K562 (cell line): ENCODE measurements around the gene SCUBE1. TPM values are rescaled to one million over a fixed set of nuclear protein-coding genes. Genes with fewer than 3 reads are reported as not detected.
A peak's percentile ranks its signal among the peaks of the same experiment; 100 is the strongest.

ENCODE experiments used
- ATAC-seq: fragments of 200-7000 bp; cut with Tn5 transposase; 3 replicates; pipeline ENCODE4 v1.9.1; 2020; ENCODE audit warnings: moderate library complexity
- BruUV-seq: library from RNA; stranded (reverse); fragments of 400-500 nt; replicated peaks from 2 replicates; lab custom pipeline; 2021; lab: Mats Ljungman, UMichigan
- CTCF ChIA-PET: fragments of 300-600 bp; formaldehyde crosslinking; extraction: SDS; loops from one replicate; lab custom pipeline; 2021; ENCODE audit warnings: low intra/inter-chr PET ratio; lab: Yijun Ruan, JAX
- POLR2A ChIA-PET: fragments of 300-600, 350-650 bp; sonication (Branson Sonifier 250); formaldehyde crosslinking; extraction: SDS; loops from one replicate; lab custom pipeline; 2021; ENCODE audit warnings: antibody characterized with exemption, inconsistent platforms; lab: Yijun Ruan, JAX
- DNase-seq, 4 experiments: peaks; one replicate each; pipeline versions ENCODE4 v3.0.0 to v3.0.0-alpha.2; 2011 to 2018; ENCODE audit warnings: low spot score in 3 of 4, mixed read lengths in 3 of 4; ENCODE audit errors: extremely low read depth in 1 of 4
- FAIRE-seq: peaks from 2 replicates; lab custom pipeline; 2011; peaks lifted over from hg19 to GRCh38; lab: Jason Lieb, UNC
- H2AFZ ChIP-seq: 2 replicates; pipeline ENCODE4 v1.6.0; 2011; ENCODE audit warnings: low read depth, low read length, control low read depth, inconsistent platforms
- H3K27ac ChIP-seq: fragments of 200-600 bp; 3 replicates; pipeline ENCODE4 v1.8.0; 2011; ENCODE audit warnings: low read depth, mild to moderate bottlenecking, control low read depth, inconsistent platforms, low read length, moderate library complexity, mixed read lengths; ENCODE audit errors: extremely low read depth
- H3K27me3 ChIP-seq, 2 experiments: fragments of 300-600 bp in 1 of 2; 2 replicates in 1 of 2; 3 replicates in 1 of 2; pipeline versions ENCODE4 v1.6.0 to v1.8.0; 2011; ENCODE audit warnings: inconsistent platforms in 2 of 2, low read length in 2 of 2, mild to moderate bottlenecking in 1 of 2, mixed read lengths in 1 of 2, moderate library complexity in 1 of 2; ENCODE audit not compliant: control insufficient read depth in 2 of 2, insufficient read depth in 2 of 2
- H3K36me3 ChIP-seq: fragments of 300-600 bp; 3 replicates; pipeline ENCODE4 v1.8.0; 2011; ENCODE audit warnings: mild to moderate bottlenecking, low read length, inconsistent platforms; ENCODE audit not compliant: control insufficient read depth, insufficient read depth
- H3K4me1 ChIP-seq, 2 experiments: fragments of 200-600 bp in 1 of 2; replicated peaks in 1 of 2; 2 replicates in 1 of 2; 3 replicates in 1 of 2; pipeline versions ENCODE4 v1.5.1 to v1.8.0; 2011; ENCODE audit warnings: inconsistent platforms in 2 of 2, low read length in 2 of 2, mild to moderate bottlenecking in 1 of 2, mixed read lengths in 1 of 2, moderate library complexity in 1 of 2; ENCODE audit not compliant: control insufficient read depth in 2 of 2, insufficient read depth in 2 of 2
- H3K4me2 ChIP-seq: 2 replicates; pipeline ENCODE4 v1.6.1; 2011; ENCODE audit warnings: low read length, control low read depth, inconsistent platforms, mixed read lengths; ENCODE audit not compliant: insufficient read depth
- H3K4me3 ChIP-seq: fragments of 200-600 bp; sonication (generic), shearing (Covaris generic); 2 replicates; pipeline ENCODE4 v1.5.1; 2016; ENCODE audit warnings: control low read depth, inconsistent platforms
- H3K79me2 ChIP-seq: fragments of 200-600 bp; 3 replicates; pipeline ENCODE4 v1.8.0; 2011; ENCODE audit warnings: low read length, inconsistent platforms; ENCODE audit not compliant: control insufficient read depth, insufficient read depth
- H3K9ac ChIP-seq, 2 experiments: 2 replicates each; pipeline versions ENCODE4 v1.6.0 to v1.6.1; 2011; ENCODE audit warnings: low read depth in 2 of 2, low read length in 2 of 2, control low read depth in 1 of 2, inconsistent platforms in 1 of 2, mild to moderate bottlenecking in 1 of 2, mixed read lengths in 1 of 2; ENCODE audit not compliant: insufficient read depth in 1 of 2
- H3K9me1 ChIP-seq: one replicate; pipeline ENCODE4 v1.6.0; 2011; ENCODE audit warnings: inconsistent platforms, mild to moderate bottlenecking, low read length, moderate library complexity; ENCODE audit not compliant: control insufficient read depth, insufficient read depth
- H3K9me3 ChIP-seq: replicated peaks from 2 replicates; pipeline ENCODE4 v1.5.1; 2011; ENCODE audit warnings: low read depth, low read length, inconsistent platforms; ENCODE audit not compliant: control insufficient read depth, insufficient read depth
- H4K20me1 ChIP-seq: replicated peaks from 2 replicates; pipeline ENCODE4 v1.6.1; 2011; ENCODE audit warnings: low read length, inconsistent platforms, mixed read lengths; ENCODE audit not compliant: control insufficient read depth, insufficient read depth
- ATF7 ChIP-seq: fragments of 450-650 bp; IDR thresholded peaks from 2 replicates; pipeline ENCODE4 v1.7.1; 2014; ENCODE audit warnings: mild to moderate bottlenecking, moderate library complexity
- MYC ChIP-seq, 2 experiments: fragments of 250-450 bp in 1 of 2; sonication (Bioruptor Pico) in 1 of 2; IDR thresholded peaks; 2 replicates each; pipeline versions ENCODE4 v1.5.1 to v1.6.1; 2012 to 2021; ENCODE audit warnings: low read depth in 2 of 2, borderline replicate concordance in 1 of 2, improper control_type of control experiment in 1 of 2, low read length in 1 of 2, mild to moderate bottlenecking in 1 of 2, moderate library complexity in 1 of 2
- RCOR1 ChIP-seq, 2 experiments: IDR thresholded peaks; 2 replicates each; pipeline ENCODE4 v1.6.1; 2012; ENCODE audit warnings: low read depth in 2 of 2, low read length in 2 of 2, borderline replicate concordance in 1 of 2, improper control_type of control experiment in 1 of 2
- STAG1 ChIP-seq: sonication (generic); formaldehyde crosslinking; IDR thresholded peaks from 2 replicates; pipeline ENCODE4 v1.5.0; 2020; ENCODE audit warnings: missing genetic modification reagents, borderline replicate concordance
- TOE1 ChIP-seq, 2 experiments: fragments of 450-650 bp in 1 of 2; sonication (generic) in 1 of 2; formaldehyde crosslinking in 1 of 2; IDR thresholded peaks; 2 replicates each; pipeline versions ENCODE4 v1.7.1 to v1.8.0; 2016 to 2022; ENCODE audit warnings: borderline replicate concordance in 2 of 2, mild to moderate bottlenecking in 2 of 2, antibody characterized with exemption in 1 of 2, inconsistent platforms in 1 of 2, low read depth in 1 of 2, missing genetic modification reagents in 1 of 2, moderate library complexity in 1 of 2
- WGBS: fragments of 100-300 bp; shearing (Covaris generic); methylation state at CpG from one replicate; pipeline ENCODE4 v1.1.6; 2016; ENCODE audit warnings: low coverage, mixed read lengths; ENCODE audit not compliant: insufficient coverage; ENCODE audit errors: missing lambda C conversion rate; 5-methylcytosine and 5-hydroxymethylcytosine counted together
- in situ Hi-C: fragments of 300-500 bp; cut with MboI; formaldehyde crosslinking; loops from 4 replicates; pipeline ENCODE4 v1.15.0; 2018; ENCODE audit warnings: inconsistent platforms, mixed read lengths
- intact Hi-C: fragments of 100-400 bp; cut with micrococcal nuclease; formaldehyde crosslinking; loops from 2 replicates; pipeline ENCODE4 v1.14.2; 2022
- polyA plus RNA-seq, 8 experiments: library from polyadenylated mRNA; depleted of rRNA in 4 of 8; stranded (reverse) in 5 of 8; unstranded in 3 of 8; fragments of >200 nt; fragmentation: Nextera tagmentation in 2 of 8; fragmentation: Illumina TruSeq in 1 of 8; extraction: Ambion mirVana in 2 of 8; extraction: Trizol in 1 of 8; gene quantifications; 2 replicates each; pipeline versions ENCODE4 v1.2.1 to v1.2.3, GENCODE V29; 2011 to 2014; ENCODE audit warnings: inconsistent platforms in 1 of 8, missing spikeins in 1 of 8
- total RNA-seq, 7 experiments: library from RNA; depleted of rRNA in 6 of 7; stranded (reverse); fragments of >200 nt in 6 of 7; fragmentation: Illumina TruSeq in 2 of 7; extraction: Trizol in 2 of 7; gene quantifications; 2 replicates each; pipeline versions ENCODE4 v1.2.1 to v1.2.3, GENCODE V29; 2011 to 2021; ENCODE audit warnings: low replicate concordance in 1 of 7
- TF ChIP-seq, protein P1 (sequence below): fragments of 250-450 bp; sonication (Bioruptor Pico); IDR thresholded peaks from 2 replicates; pipeline ENCODE4 v1.8.0; 2022; ENCODE audit warnings: inconsistent platforms, mild to moderate bottlenecking, moderate library complexity, borderline replicate concordance
- TF ChIP-seq, protein P2 (sequence below): sonication (generic); IDR thresholded peaks from 2 replicates; pipeline ENCODE4 v1.6.1; 2016
- TF ChIP-seq, protein P3 (sequence below): fragments of 200-800 bp; sonication (Bioruptor generic); IDR thresholded peaks from 2 replicates; pipeline ENCODE4 v1.6.1; 2017; ENCODE audit warnings: missing genetic modification characterization, missing compliant biosample characterization
- TF ChIP-seq, protein P4 (sequence below): fragments of 200-800 bp; sonication (Bioruptor generic); IDR thresholded peaks from 2 replicates; pipeline ENCODE4 v1.6.1; 2017; ENCODE audit warnings: missing genetic modification characterization, missing compliant biosample characterization
- TF ChIP-seq, protein P5 (sequence below): IDR thresholded peaks from 2 replicates; pipeline ENCODE4 v1.6.1; 2014; ENCODE audit warnings: antibody characterized with exemption

SCUBE1 gene
- total and polyA plus RNA-seq, 9 of the 15 experiments (the other 6 are each of a cell fraction or from before 2014, with no cell fraction given) = 0.03 to 0.47 (median 0.29) TPM; not detected in 6

DNA sequence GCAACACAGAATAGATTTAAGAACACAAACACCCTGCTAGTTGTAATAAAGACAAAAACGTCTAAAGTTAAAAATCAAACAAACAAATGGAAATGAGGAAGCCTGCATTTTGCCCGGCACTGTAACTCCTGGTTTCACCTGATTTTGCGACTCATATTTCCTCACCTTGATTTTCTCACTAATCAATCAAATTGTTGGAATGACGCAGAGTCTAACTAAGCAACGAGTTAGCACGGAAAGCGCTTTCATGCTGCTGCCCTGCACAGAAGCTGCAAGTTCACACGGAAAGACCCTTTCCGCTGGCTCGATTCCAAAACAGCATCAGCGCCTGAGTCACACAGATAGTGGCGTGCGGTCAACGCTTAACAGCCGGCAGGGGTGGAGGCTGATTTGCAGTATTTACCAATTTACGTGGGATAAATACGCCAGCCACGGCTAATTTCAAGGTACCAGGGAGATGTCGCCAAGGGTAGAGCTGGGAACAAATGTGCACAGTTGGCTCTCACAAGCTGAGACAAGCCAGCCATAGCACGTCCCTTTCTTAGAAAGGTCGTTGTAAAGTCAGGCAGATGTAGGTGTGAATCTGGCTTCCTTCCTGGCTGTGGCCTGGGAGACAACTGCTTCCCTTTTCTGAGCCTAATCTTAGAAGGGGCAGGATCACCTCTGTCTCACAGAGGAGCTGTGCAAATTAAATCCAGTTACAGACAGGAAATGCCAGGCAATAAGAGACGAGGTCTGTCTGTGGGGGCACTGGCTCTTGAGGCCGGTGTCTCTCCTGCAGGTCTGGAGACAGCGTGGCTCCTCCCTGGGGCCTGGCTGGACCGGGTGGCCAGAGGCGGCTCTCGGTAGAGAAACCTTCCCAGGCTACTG is 79.3 kb downstream of the SCUBE1 start:
- H3K9ac ChIP-seq = no peak overlapping the region
- H3K9me1 ChIP-seq = no peaks in the 10 kb centered on the region
- WGBS = 0% methylated on average over 26 of the region's 27 CpGs
- peaks cover 41% of the 10 kb centered on the region for H4K20me1 ChIP-seq
- in situ Hi-C loops (no loop called here), intact Hi-C loops (no loop called here)
- H3K9me3 ChIP-seq = no peaks in the 10 kb centered on the region
- H3K27ac ChIP-seq = no peak overlapping the region
- no peaks in the 10 kb centered on the region for H3K36me3 ChIP-seq
- no TSS peak for BruUV-seq
- ATAC-seq = peak; percentile 85
- peaks cover 17 to 54% of the 10 kb centered on the region in 2 experiments; a peak in 4 of 5 replicates for H3K27me3 ChIP-seq
- CTCF ChIA-PET = no interaction called here
- peaks cover 18 to 25% of the 10 kb centered on the region in 2 experiments for H3K4me1 ChIP-seq
- H3K79me2 ChIP-seq = no peaks in the 10 kb centered on the region
- peak overlapping the region; percentile 77 for H3K4me2 ChIP-seq
- H3K4me3 ChIP-seq = no peak overlapping the region
- FAIRE-seq = peak; percentile 97
- DNase-seq = peak; percentile 71 to 89 (median 77)
- POLR2A ChIA-PET = interaction anchor here (0.7 to 1.0 kb wide), 2 partner anchors 39 to 231 kb away, joined by 3 to 4 read pairs; no protein-coding TSS in a partner anchor
- peak overlapping the region; percentile 53; the same call in 1 of the 2 replicates for H2AFZ ChIP-seq
- TF ChIP-seq MYC (IDR thresholded peaks at IDR 0.05; ENCODE audit: low read depth, low read length) = peak; percentile 64; the same call in 1 of the 2 replicates
- no peak for TF ChIP-seq MYC (CRISPR knock-in tag; IDR thresholded peaks at IDR 0.05; ENCODE audit: borderline replicate concordance, low read depth)
- TF ChIP-seq, protein P1, sequence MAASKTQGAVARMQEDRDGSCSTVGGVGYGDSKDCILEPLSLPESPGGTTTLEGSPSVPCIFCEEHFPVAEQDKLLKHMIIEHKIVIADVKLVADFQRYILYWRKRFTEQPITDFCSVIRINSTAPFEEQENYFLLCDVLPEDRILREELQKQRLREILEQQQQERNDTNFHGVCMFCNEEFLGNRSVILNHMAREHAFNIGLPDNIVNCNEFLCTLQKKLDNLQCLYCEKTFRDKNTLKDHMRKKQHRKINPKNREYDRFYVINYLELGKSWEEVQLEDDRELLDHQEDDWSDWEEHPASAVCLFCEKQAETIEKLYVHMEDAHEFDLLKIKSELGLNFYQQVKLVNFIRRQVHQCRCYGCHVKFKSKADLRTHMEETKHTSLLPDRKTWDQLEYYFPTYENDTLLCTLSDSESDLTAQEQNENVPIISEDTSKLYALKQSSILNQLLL (CRISPR knock-in tag) = no peak
- peak; percentile 52 for TF ChIP-seq ATF7
- TF ChIP-seq, protein P2, sequence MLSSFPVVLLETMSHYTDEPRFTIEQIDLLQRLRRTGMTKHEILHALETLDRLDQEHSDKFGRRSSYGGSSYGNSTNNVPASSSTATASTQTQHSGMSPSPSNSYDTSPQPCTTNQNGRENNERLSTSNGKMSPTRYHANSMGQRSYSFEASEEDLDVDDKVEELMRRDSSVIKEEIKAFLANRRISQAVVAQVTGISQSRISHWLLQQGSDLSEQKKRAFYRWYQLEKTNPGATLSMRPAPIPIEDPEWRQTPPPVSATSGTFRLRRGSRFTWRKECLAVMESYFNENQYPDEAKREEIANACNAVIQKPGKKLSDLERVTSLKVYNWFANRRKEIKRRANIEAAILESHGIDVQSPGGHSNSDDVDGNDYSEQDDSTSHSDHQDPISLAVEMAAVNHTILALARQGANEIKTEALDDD = peak; percentile 27; the same call in 1 of the 2 replicates
- TF ChIP-seq, protein P3, sequence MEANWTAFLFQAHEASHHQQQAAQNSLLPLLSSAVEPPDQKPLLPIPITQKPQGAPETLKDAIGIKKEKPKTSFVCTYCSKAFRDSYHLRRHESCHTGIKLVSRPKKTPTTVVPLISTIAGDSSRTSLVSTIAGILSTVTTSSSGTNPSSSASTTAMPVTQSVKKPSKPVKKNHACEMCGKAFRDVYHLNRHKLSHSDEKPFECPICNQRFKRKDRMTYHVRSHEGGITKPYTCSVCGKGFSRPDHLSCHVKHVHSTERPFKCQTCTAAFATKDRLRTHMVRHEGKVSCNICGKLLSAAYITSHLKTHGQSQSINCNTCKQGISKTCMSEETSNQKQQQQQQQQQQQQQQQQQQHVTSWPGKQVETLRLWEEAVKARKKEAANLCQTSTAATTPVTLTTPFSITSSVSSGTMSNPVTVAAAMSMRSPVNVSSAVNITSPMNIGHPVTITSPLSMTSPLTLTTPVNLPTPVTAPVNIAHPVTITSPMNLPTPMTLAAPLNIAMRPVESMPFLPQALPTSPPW (CRISPR knock-in tag) = peak; percentile 28; the same call in 1 of the 2 replicates
- TF ChIP-seq STAG1 = no peak
- TF ChIP-seq TOE1 (IDR thresholded peaks at IDR 0.05; ENCODE audit: borderline replicate concordance) = peak; percentile 22; the same call in 1 of the 2 replicates
- TF ChIP-seq TOE1 (CRISPR knock-in tag; IDR thresholded peaks at IDR 0.05; ENCODE audit: borderline replicate concordance, low read depth) = no peak
- TF ChIP-seq RCOR1 (IDR thresholded peaks at IDR 0.05; ENCODE audit: borderline replicate concordance in 1 of 2, low read depth in 2 of 2, low read length in 2 of 2) = peak; percentile 46 to 86; a peak in 3 of 4 replicates
- TF ChIP-seq, protein P4, sequence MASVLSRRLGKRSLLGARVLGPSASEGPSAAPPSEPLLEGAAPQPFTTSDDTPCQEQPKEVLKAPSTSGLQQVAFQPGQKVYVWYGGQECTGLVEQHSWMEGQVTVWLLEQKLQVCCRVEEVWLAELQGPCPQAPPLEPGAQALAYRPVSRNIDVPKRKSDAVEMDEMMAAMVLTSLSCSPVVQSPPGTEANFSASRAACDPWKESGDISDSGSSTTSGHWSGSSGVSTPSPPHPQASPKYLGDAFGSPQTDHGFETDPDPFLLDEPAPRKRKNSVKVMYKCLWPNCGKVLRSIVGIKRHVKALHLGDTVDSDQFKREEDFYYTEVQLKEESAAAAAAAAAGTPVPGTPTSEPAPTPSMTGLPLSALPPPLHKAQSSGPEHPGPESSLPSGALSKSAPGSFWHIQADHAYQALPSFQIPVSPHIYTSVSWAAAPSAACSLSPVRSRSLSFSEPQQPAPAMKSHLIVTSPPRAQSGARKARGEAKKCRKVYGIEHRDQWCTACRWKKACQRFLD (CRISPR knock-in tag) = peak; percentile 63
- TF ChIP-seq, protein P5, sequence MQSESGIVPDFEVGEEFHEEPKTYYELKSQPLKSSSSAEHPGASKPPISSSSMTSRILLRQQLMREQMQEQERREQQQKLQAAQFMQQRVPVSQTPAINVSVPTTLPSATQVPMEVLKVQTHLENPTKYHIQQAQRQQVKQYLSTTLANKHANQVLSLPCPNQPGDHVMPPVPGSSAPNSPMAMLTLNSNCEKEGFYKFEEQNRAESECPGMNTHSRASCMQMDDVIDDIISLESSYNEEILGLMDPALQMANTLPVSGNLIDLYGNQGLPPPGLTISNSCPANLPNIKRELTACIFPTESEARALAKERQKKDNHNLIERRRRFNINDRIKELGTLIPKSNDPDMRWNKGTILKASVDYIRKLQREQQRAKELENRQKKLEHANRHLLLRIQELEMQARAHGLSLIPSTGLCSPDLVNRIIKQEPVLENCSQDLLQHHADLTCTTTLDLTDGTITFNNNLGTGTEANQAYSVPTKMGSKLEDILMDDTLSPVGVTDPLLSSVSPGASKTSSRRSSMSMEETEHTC = no peak
